Measurements from ENCODE around the gene CACNA2D3. TPM values are rescaled to one million over a fixed set of nuclear protein-coding genes. Genes with fewer than 3 reads are reported as not detected.

Gene CACNA2D3
- total RNA-seq, 1 experiment from 2014 or later: 0.59 TPM

- no peaks in the 10 kb centered on the region for H4K20me1 ChIP-seq (ENCODE audit: insufficient read depth)
- no peaks in the 10 kb centered on the region for H3K36me3 ChIP-seq (ENCODE audit: low read depth)
- DNase-seq: no peak
- no peaks in the 10 kb centered on the region for H3K9me2 ChIP-seq (ENCODE audit: insufficient read depth)
- no peak for TF ChIP-seq CTCF (conservative IDR thresholded peaks at IDR 0.05)
- no peak for TF ChIP-seq EZH2 (IDR thresholded peaks at IDR 0.05; ENCODE audit: low read depth)
- no peak overlapping the region for H3K4me3 ChIP-seq
- no peaks in the 10 kb centered on the region for H3F3A ChIP-seq (ENCODE audit: insufficient read depth, low read depth)
- intact Hi-C loops (cut with micrococcal nuclease; ENCODE audit: unreplicated experiment): no loop called here
- no peaks in the 10 kb centered on the region for H3K79me2 ChIP-seq (ENCODE audit: low read depth)
- peaks cover 15% of the 10 kb centered on the region; the same call in 1 of the 2 replicates for H3K27me3 ChIP-seq (ENCODE audit: insufficient read depth, low read depth)
- no peak overlapping the region for H3K4me2 ChIP-seq
- H2AFZ ChIP-seq: no peak overlapping the region
- H3K4me1 ChIP-seq (replicated peaks; ENCODE audit: insufficient read depth): no peaks in the 10 kb centered on the region
- H3K9me3 ChIP-seq (ENCODE audit: insufficient read depth, low read depth): no peaks in the 10 kb centered on the region
- no peak overlapping the region for H3K27ac ChIP-seq
- POLR2A ChIA-PET (ENCODE audit: unreplicated experiment): no interaction called here
- CTCF ChIA-PET: no interaction called here
- no TSS peak for BruUV-seq (replicated peaks)
Observed at GRCh38 chr3:54755756-54756155, 633.4 kb downstream of the CACNA2D3 start.

- Histone ChIP-seq H4K20me1 (ENCODE audit: insufficient read depth) (no peaks in the 10 kb centered on the region), H3K4me2 (no peak overlapping the region), H3F3A (ENCODE audit: insufficient read depth, low read depth) (no peaks in the 10 kb centered on the region), H3K79me2 (ENCODE audit: low read depth) (no peaks in the 10 kb centered on the region), H3K4me3 (no peak overlapping the region), H3K9me2 (ENCODE audit: insufficient read depth) (no peaks in the 10 kb centered on the region), H3K36me3 (ENCODE audit: low read depth) (no peaks in the 10 kb centered on the region), H3K27me3 (ENCODE audit: insufficient read depth, low read depth) (peaks cover 17% of the 10 kb centered on the region; the same call in 1 of the 2 replicates), H3K4me1 (replicated peaks; ENCODE audit: insufficient read depth) (no peaks in the 10 kb centered on the region), H3K27ac (no peak overlapping the region), H3K9me3 (ENCODE audit: insufficient read depth, low read depth) (no peaks in the 10 kb centered on the region), H2AFZ (no peak overlapping the region)
- ChIA-PET POLR2A (ENCODE audit: unreplicated experiment) (no interaction called here), CTCF (no interaction called here)
- intact Hi-C loops (cut with micrococcal nuclease; ENCODE audit: unreplicated experiment): no loop called here
- no peak for TF ChIP-seq CTCF (conservative IDR thresholded peaks at IDR 0.05)
- no peak for TF ChIP-seq EZH2 (IDR thresholded peaks at IDR 0.05; ENCODE audit: low read depth)
- BruUV-seq (replicated peaks): no TSS peak
- DNase-seq: no peak
Observed at GRCh38 chr3:54756330-54756731, 634.0 kb downstream of the CACNA2D3 start.

GRCh38 chr3:54758461-54758860 is 636.1 kb downstream of the CACNA2D3 start:
- intact Hi-C loops (cut with micrococcal nuclease; ENCODE audit: unreplicated experiment): no loop called here
- H4K20me1 ChIP-seq (ENCODE audit: insufficient read depth): no peaks in the 10 kb centered on the region
- CTCF ChIA-PET: no interaction called here

More at GRCh38 chr3:54758461-54758860, 636.1 kb downstream of the CACNA2D3 start:
- TF ChIP-seq EZH2 (IDR thresholded peaks at IDR 0.05; ENCODE audit: low read depth): no peak
- no peak for TF ChIP-seq CTCF (conservative IDR thresholded peaks at IDR 0.05)
- Histone ChIP-seq H3K9me3 (ENCODE audit: insufficient read depth, low read depth) (no peaks in the 10 kb centered on the region), H3K4me1 (replicated peaks; ENCODE audit: insufficient read depth) (no peaks in the 10 kb centered on the region), H3K9me2 (ENCODE audit: insufficient read depth) (no peaks in the 10 kb centered on the region), H3K36me3 (ENCODE audit: low read depth) (no peaks in the 10 kb centered on the region), H3K79me2 (ENCODE audit: low read depth) (no peaks in the 10 kb centered on the region), H3F3A (ENCODE audit: insufficient read depth, low read depth) (no peaks in the 10 kb centered on the region), H2AFZ (no peak overlapping the region), H3K4me3 (no peak overlapping the region), H3K27me3 (ENCODE audit: insufficient read depth, low read depth) (peaks cover 19% of the 10 kb centered on the region; the same call in 1 of the 2 replicates), H3K4me2 (no peak overlapping the region), H3K27ac (no peak overlapping the region)
- BruUV-seq (replicated peaks): no TSS peak
- POLR2A ChIA-PET (ENCODE audit: unreplicated experiment): interaction anchor here (0.6 kb wide), 1 partner anchor 677 kb away, joined by 4 read pairs; no protein-coding TSS in a partner anchor
- DNase-seq: no peak

Data from PC-9 (cell line).